Lower lobe of right lung (tissue), 2 donors: ENCODE data around the gene DSEL. TPM values are rescaled to one million over a fixed set of nuclear protein-coding genes. Genes with fewer than 3 reads are reported as not detected.

Source experiments
- ATAC-seq, 2 donors: fragments of 200-7000 bp; cut with Tn5 transposase; one replicate each; pipeline ENCODE4 v1.9.1; 2020 to 2022; ENCODE audit warnings: mild to moderate bottlenecking in 2 of 2, moderate library complexity in 2 of 2
- DNase-seq: peaks from one replicate; pipeline ENCODE4 v3.0.0-alpha.2; 2020
- H3K27ac ChIP-seq: fragments of 200-600 bp; one replicate; pipeline ENCODE4 v1.8.0; 2022
- H3K27me3 ChIP-seq: fragments of 200-600 bp; one replicate; pipeline ENCODE4 v1.8.0; 2022; ENCODE audit warnings: low read depth
- H3K36me3 ChIP-seq: fragments of 200-600 bp; one replicate; pipeline ENCODE4 v1.8.0; 2022; ENCODE audit warnings: mild to moderate bottlenecking
- H3K4me1 ChIP-seq: fragments of 200-600 bp; one replicate; pipeline ENCODE4 v1.8.0; 2022
- H3K4me3 ChIP-seq: fragments of 200-600 bp; one replicate; pipeline ENCODE4 v1.8.0; 2022; ENCODE audit warnings: mild to moderate bottlenecking
- H3K9me3 ChIP-seq: fragments of 200-600 bp; one replicate; pipeline ENCODE4 v1.8.0; 2022
- intact Hi-C: fragments of 100-400 bp; cut with DNase I; formaldehyde crosslinking; loops from one replicate; pipeline ENCODE4 v1.11.0; 2022
- long read RNA-seq: library from polyadenylated mRNA; unstranded; transcript quantifications from one replicate; pipeline ENCODE4 v2.0.0, GENCODE V29; 2021
- total RNA-seq: library from RNA; stranded (reverse); fragmentation: NEBNext Ultra II Directional; extraction: Animal tissue kit (Norgen Biotek cat#: 25700); gene quantifications from one replicate; pipeline ENCODE4 v1.2.1, GENCODE V29; 2021
- TF ChIP-seq, protein P1 (sequence below): fragments of 200-600 bp; IDR thresholded peaks from one replicate; pipeline ENCODE4 v1.8.0; 2022; ENCODE audit warnings: antibody characterized with exemption, mild to moderate bottlenecking
- donor health status: DM: no; HTN: yes; CAD: no; lungs with severe emphysema.

DSEL gene
- total RNA-seq: 11.1 TPM
- long read RNA-seq, full-length matches to known transcripts: 7 of 7 reads
- long read RNA-seq, partial matches to known transcripts: 0 of 7 reads
- long read RNA-seq, other reads (novel, unspliced or antisense): 0 of 7 reads

DNA sequence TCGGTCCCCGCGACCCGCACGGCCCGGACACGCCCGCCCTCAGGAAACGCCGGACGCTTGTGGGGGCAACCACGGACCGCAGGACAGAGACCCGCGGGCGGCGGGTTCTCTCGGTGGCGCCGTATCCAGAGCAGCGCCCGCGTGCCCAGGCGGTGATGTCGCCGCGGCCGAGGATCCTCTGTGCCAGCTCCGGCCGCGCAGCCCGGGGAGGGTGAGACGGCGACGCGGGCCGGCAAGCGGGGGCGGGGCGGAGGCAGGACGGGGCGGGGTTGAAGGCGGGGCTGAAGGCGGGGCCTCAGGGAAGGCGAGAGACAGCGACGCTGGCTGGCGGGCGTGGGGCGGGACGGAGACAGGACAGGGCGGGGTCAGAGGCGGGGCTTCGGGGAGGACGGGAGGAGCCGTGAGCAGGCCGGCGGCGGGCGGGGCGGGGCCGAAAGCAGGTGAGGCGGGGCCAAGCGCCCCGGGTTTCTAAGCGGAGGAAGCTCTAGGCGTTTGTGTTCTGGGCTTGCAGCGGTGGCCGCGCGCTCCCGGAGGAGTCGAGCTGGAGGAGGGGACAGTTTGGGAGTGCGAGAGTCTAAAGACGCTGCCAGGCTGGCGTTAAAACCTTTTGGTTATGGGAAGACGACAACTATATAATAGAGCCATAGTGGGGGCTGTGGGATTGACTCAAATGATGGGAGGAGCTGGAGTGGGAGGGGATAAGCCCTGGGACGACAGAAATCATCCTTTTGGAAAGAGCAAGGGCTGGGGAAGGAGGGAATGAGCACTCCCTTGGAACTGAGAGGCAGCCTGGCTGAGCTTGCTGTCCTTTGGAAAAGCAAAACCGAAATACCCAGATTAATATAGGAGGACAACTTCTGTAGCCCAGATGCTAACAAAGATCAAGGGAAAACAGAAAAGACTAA lies at the start of gene DSEL:
DSEL (minus strand) TSS at position 182 of the 905 bp plus-strand sequence. CDS start 2,112 bp downstream, outside the sequence.
- no peaks in the 10 kb centered on the region for H3K36me3 ChIP-seq
- DNase-seq (peak; percentile 97), ATAC-seq (peak; percentile 97 to 99)
- TF ChIP-seq, protein P1, sequence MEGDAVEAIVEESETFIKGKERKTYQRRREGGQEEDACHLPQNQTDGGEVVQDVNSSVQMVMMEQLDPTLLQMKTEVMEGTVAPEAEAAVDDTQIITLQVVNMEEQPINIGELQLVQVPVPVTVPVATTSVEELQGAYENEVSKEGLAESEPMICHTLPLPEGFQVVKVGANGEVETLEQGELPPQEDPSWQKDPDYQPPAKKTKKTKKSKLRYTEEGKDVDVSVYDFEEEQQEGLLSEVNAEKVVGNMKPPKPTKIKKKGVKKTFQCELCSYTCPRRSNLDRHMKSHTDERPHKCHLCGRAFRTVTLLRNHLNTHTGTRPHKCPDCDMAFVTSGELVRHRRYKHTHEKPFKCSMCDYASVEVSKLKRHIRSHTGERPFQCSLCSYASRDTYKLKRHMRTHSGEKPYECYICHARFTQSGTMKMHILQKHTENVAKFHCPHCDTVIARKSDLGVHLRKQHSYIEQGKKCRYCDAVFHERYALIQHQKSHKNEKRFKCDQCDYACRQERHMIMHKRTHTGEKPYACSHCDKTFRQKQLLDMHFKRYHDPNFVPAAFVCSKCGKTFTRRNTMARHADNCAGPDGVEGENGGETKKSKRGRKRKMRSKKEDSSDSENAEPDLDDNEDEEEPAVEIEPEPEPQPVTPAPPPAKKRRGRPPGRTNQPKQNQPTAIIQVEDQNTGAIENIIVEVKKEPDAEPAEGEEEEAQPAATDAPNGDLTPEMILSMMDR: no peak
- intact Hi-C loops: no loop called here
- H3K4me1 ChIP-seq: peaks cover 22% of the 10 kb centered on the region
- peak within 1 kb of the TSS; percentile 83 for H3K4me3 ChIP-seq
- H3K9me3 ChIP-seq: no peaks in the 10 kb centered on the region
- no peaks in the 10 kb centered on the region for H3K27me3 ChIP-seq
- peak within 1 kb of the TSS; percentile 87 for H3K27ac ChIP-seq

- Histone ChIP-seq H3K36me3 (no peaks in the 10 kb centered on the region), H3K27ac (no peak overlapping the region), H3K9me3 (no peaks in the 10 kb centered on the region), H3K27me3 (no peaks in the 10 kb centered on the region), H3K4me1 (no peaks in the 10 kb centered on the region), H3K4me3 (no peak overlapping the region)
- TF ChIP-seq, protein P1: no peak
- ATAC-seq (no peak), DNase-seq (no peak)
- intact Hi-C loops: no loop called here
Observed at GRCh38 chr18:67553437-67553836, 36.9 kb upstream of the DSEL start.

DNA sequence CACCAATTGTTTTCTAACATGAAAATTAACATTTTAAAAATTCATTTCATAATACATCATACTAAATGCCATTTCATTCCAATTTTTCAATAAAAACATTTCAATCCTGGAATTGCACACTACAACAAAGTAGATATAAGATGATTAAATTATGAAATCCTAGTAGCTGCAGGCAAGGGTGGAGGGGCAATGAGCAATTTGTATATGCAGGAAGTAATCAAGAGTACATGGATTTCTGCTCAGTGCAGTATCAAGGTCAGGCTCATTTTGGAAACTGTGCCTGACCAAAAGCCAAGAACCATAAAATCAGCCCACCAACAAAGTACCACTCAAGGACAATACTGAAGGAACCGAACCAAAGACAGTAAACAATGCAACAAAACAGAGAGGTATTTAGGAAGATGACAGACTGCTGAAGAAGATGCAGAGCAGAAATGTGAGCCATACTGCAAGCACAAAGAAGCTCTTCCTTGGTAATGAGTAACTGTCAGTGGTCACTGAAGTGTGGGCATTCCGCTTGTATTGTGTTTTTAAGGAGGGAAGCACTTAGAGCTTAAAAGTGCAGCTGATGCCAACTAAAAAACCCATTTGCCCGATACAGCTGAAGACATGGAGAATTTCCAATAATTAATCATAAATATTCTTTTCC lies 34.5 kb upstream of the DSEL start:
- intact Hi-C loops: no loop called here
- Histone ChIP-seq H3K9me3 (no peaks in the 10 kb centered on the region), H3K27ac (no peak overlapping the region), H3K4me1 (no peaks in the 10 kb centered on the region), H3K4me3 (no peak overlapping the region), H3K27me3 (no peaks in the 10 kb centered on the region), H3K36me3 (no peaks in the 10 kb centered on the region)
- TF ChIP-seq, protein P1: no peak
- ATAC-seq (no peak), DNase-seq (no peak)

- DNase-seq (no peak), ATAC-seq (no peak)
- intact Hi-C loops: no loop called here
- H3K4me1 ChIP-seq: no peaks in the 10 kb centered on the region
- H3K27ac ChIP-seq: no peak overlapping the region
- H3K4me3 ChIP-seq: no peak overlapping the region
- H3K9me3 ChIP-seq: no peaks in the 10 kb centered on the region
- TF ChIP-seq, protein P1: no peak
- H3K36me3 ChIP-seq: no peaks in the 10 kb centered on the region
- H3K27me3 ChIP-seq: no peaks in the 10 kb centered on the region
Observed at GRCh38 chr18:67549946-67550345, 33.4 kb upstream of the DSEL start.

DNA sequence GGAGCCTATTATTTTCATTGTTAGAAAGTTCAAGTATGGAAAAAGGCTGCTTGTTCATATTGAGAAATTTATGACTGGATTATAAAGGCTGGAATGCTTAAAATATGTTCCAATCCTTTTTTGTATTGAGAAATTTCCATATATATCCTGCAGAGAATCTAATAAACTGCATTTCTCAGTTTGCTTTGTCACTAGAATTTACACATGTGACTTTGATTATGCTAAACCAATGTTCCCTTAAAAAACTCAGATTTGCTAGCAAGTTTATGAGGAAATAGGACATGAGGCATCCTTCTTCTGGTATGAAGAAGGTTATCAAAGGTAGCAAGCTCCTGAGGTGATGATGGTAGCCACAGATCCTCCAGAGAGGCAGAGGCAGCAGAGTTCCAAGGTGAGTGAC lies 29.2 kb upstream of the DSEL start:
- intact Hi-C loops: no loop called here
- H3K9me3 ChIP-seq: no peaks in the 10 kb centered on the region
- H3K4me1 ChIP-seq: no peaks in the 10 kb centered on the region
- no peak for DNase-seq
- ATAC-seq: no peak
- no peak overlapping the region for H3K27ac ChIP-seq
- no peak overlapping the region for H3K4me3 ChIP-seq
- no peaks in the 10 kb centered on the region for H3K36me3 ChIP-seq
- H3K27me3 ChIP-seq: no peaks in the 10 kb centered on the region
- TF ChIP-seq, protein P1: no peak
